Activated CD8-positive, alpha-beta memory T cell treated with anti-CD3 and anti-CD28 coated beads for 48 hours (primary cell): ENCODE measurements around the gene ADORA3.
"Not testable (repeated sequence)": the region's sequence is repeated elsewhere in the genome, so short reads cannot be mapped to it uniquely, and the experiment has no call there.

Experiments
- DNase-seq, 3 experiments: peaks; one replicate each; pipeline ENCODE4 v3.0.0-alpha.2; 2020; ENCODE audit warnings: low read depth in 2 of 3, low spot score in 2 of 3

ADORA3 gene

DNA sequence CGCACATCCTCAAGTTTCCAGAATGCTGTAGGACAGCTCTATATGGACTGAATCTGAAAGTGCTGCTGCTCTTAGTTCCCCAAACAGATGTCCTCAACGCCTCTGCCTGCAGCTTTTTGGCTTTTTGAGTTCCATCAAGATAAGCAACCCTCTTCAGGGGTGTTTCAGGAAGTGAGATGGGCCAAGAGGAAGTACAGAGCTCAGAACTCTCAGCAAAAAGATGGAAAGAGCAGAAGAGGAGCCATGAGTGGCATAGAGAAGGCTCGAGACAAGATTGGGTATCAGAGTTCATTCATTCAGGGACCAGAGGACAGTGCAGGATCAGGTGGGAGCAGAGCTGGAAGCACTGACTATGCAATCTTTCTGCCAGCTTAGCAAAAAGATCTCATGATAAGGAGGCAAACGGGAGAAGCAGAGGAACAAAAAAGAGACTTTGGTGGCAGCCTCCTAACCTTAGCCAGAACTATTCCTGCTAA lies at the start of gene ADORA3, which contains the start of gene TMIGD3:
Gene ADORA3, minus strand, starts transcription at position 49 of the 476 bp plus-strand sequence. CDS start 279 bp downstream, outside the sequence.
Gene TMIGD3, minus strand, starts transcription at position 49 of the 476 bp plus-strand sequence. CDS start 279 bp downstream, outside the sequence.
- no peak for DNase-seq

DNA sequence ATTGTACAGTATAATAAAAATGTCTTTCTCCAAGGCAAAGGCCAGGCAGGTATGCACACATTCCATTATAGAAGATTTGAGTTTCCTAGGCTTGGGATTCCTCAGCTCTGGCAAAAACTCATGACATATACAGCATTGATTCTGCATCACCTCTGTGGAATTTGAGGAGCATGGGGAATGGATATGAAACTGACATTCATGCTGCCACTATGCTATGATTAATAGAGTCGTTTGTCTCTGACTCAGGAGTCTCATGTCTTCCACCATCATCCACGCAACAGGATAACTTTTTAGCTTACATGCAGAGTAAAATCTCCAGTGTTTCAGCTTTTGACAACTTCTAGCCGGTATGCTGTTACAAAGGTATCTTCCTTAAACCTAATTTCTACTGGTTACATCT lies 49.8 kb upstream of the ADORA3 start:
- DNase-seq = no peak

DNA sequence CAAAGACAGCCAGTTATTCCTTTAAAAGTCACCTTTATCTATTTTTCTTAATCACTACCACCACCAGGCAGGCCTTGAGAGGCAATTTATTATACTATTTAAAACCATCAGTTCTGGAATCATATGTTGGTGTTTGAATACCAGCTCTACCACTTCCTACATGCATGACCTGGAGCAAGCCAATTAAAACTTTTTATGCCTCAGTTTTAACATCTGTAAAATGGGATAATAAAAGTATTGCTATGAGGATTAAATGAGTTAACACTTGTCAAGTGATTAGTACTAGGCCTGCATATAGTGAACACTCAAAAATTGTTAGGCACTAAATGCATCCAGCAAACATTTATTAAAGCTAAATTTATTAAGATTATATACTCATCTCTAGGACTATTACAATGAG lies 49.2 kb upstream of the ADORA3 start:
- DNase-seq = no peak

GRCh38 chr1:111551623-111552411 lies 48.4 kb upstream of the ADORA3 start:
- DNase-seq = no peak

- not testable (repeated sequence) for DNase-seq
Measured at GRCh38 chr1:111547786-111548185, 44.4 kb upstream of the ADORA3 start.

GRCh38 chr1:111542187-111542586 lies 38.8 kb upstream of the ADORA3 start:
- no peak for DNase-seq

DNA sequence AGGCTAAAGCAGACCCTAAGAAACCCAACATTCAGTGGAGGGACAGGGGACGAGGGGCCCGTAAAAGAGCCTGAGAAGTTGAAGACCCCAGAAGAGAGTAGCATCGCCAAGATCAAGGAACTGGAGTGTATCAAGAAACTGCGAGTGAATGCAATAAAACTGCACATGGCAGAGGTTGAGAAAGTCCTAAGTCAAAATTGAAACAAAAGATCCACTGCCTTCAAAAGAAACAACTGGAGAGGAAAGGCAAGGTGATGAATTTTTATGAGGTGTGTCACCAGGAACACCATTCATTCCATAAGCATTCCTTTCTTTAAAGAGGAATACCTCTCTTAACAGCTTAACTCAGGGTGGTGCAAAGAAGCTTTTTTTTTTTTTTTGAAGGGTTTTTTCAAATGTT lies 38.3 kb upstream of the ADORA3 start:
- no peak for DNase-seq

DNA sequence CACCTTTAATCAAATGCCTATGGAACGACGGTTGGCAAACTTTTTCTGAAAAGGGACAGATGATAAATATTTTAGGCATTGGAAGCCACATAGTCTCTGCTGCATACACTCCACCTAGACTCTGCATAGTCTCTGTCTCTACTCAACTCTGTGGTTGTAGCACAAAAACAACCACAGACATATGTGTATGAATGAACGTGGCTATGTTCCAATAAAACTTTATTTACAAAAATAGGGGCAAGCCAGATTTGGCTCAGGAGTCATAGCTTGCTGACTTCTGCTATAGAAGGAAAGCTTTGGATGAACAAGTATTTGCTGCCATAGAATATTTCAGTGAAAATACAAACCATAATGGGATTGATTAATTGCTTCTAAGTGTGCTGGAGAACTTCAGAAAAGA lies 37.5 kb upstream of the ADORA3 start:
- no peak for DNase-seq

- no peak for DNase-seq
Measured at GRCh38 chr1:111538343-111539025, 35.1 kb upstream of the ADORA3 start.

- DNase-seq = no peak
Measured at GRCh38 chr1:111535256-111536191, 32.1 kb upstream of the ADORA3 start.

GRCh38 chr1:111520053-111520452 lies 16.6 kb upstream of the ADORA3 start:
- DNase-seq = no peak

DNA sequence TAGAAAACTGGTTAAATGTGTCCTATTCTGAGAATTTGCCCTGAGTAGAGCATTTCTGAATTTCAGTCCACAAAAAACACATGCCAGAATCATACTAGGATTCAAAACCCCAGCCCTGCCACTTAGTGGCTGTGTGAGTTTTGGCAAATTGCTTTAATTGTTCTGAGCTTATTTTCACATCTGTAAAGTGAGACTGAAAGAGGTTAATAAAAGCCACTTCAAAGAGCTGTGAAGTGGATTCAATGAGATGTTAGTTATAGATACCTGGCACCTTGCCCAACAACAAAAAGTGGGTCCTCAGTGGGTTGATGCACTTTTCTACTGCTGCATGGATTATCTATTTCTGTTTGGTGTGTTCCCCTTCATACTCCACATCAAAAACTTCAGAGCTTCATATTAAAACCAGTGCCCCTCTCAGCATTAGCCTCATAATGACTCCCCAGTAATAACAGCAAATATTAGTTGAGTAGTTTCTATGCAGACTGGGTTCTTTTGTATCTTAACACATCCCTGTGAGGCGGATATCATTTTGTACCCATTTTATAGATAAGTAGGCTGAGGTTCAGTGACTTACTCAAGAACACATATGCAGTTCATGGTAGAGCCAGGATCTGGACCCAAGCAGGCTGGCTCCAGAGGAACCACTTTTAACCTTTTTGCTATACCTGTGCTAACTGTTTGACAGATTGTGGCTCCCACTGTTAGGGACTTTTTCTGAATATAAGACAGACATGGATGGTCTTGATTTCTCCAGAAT lies 14.2 kb upstream of the ADORA3 start:
- DNase-seq = no peak

DNA sequence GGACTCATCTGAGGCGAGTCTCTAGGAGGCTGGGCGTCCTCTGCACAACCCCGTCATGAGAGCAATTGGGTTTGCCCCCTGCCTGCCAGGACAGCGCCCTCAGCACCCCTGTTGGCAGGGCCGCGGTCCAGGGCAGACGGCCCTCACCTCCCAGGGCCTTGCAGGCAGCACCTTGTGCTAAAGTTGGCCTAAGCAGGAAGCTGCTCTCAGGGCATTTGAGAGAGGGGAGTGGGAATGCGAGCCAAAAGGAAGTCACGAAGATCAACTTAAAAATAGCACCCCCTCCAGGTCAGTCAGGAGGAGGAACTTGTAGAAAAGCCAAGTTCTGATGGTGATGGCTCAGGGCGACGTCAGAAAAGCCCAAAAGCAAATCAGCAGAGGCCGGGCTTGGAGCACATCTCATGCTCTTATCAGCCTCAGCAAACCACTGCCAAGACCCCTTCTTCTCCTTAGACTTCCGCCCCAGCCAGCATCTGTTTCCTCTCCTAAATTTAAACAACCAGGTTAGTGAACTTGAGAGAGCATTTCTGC lies 12.6 kb upstream of the ADORA3 start:
- no peak for DNase-seq

- no peak for DNase-seq
Measured at GRCh38 chr1:111515291-111516004, 12.0 kb upstream of the ADORA3 start.

GRCh38 chr1:111513410-111514020 lies 10.1 kb upstream of the ADORA3 start:
- no peak for DNase-seq

- no peak for DNase-seq
Measured at GRCh38 chr1:111512931-111513330, 9.5 kb upstream of the ADORA3 start.

GRCh38 chr1:111512132-111512889 lies 8.9 kb upstream of the ADORA3 start:
- no peak for DNase-seq

- no peak for DNase-seq
Measured at GRCh38 chr1:111511370-111511769, 7.9 kb upstream of the ADORA3 start.
